HCT116 (cell line): ENCODE measurements around the gene PTPA. TPM values are rescaled to one million over a fixed set of nuclear protein-coding genes. Genes with fewer than 3 reads are reported as not detected.

Source experiments
- CBX3 ChIP-seq: IDR thresholded peaks from 2 replicates; pipeline ENCODE4 v1.6.1; 2012; ENCODE audit warnings: low read depth
- CEBPB ChIP-seq: IDR thresholded peaks from 2 replicates; pipeline ENCODE4 v1.6.1; 2012; ENCODE audit warnings: low read depth
- CTCF ChIP-seq, 3 experiments: fragments of 200-600 bp in 1 of 3; sonication (generic) in 1 of 3; IDR thresholded peaks in 2 of 3; conservative IDR thresholded peaks in 1 of 3; 2 replicates each; pipeline ENCODE4 v1.5.1; 2012 to 2017; ENCODE audit warnings: low read depth in 2 of 3, low read length in 2 of 3, antibody characterized with exemption in 1 of 3, borderline replicate concordance in 1 of 3, control low read depth in 1 of 3, mild to moderate bottlenecking in 1 of 3, mixed read lengths in 1 of 3, mixed run types in 1 of 3, moderate library complexity in 1 of 3; ENCODE audit not compliant: insufficient read depth in 1 of 3
- EGR1 ChIP-seq: IDR thresholded peaks from 2 replicates; pipeline ENCODE4 v1.6.1; 2012; ENCODE audit warnings: low read depth
- MAX ChIP-seq: IDR thresholded peaks from 2 replicates; pipeline ENCODE4 v1.6.1; 2012
- TCF7L2 ChIP-seq: IDR thresholded peaks from 2 replicates; pipeline ENCODE4 v1.7.0; 2011; ENCODE audit warnings: borderline replicate concordance, inconsistent platforms; ENCODE audit not compliant: insufficient read depth, insufficient read length; ENCODE audit errors: extremely low read depth
- YY1 ChIP-seq: IDR thresholded peaks from 2 replicates; pipeline ENCODE4 v1.6.1; 2011; ENCODE audit warnings: low read length, low read depth, moderate library complexity, mild to moderate bottlenecking; ENCODE audit not compliant: insufficient replicate concordance; ENCODE audit errors: extremely low read depth
- ZNF274 ChIP-seq: fragments of 200-500 bp; sonication (Bioruptor generic); IDR thresholded peaks from 2 replicates; pipeline ENCODE4 v1.6.1; 2014; ENCODE audit warnings: mild to moderate bottlenecking, low read depth, low read length, inconsistent platforms
- total RNA-seq: library from RNA; stranded (reverse); gene quantifications from one replicate; pipeline ENCODE4 v1.2.1, GENCODE V29; 2021; ENCODE audit not compliant: unreplicated experiment
- TF ChIP-seq, protein P1 (sequence below): IDR thresholded peaks from 2 replicates; pipeline ENCODE4 v1.6.1; 2011; ENCODE audit warnings: mild to moderate bottlenecking, low read length, moderate library complexity; ENCODE audit not compliant: insufficient replicate concordance; ENCODE audit errors: extremely low read depth

The PTPA gene
- total RNA-seq, 1 experiment from 2014 or later: 177 TPM

DNA sequence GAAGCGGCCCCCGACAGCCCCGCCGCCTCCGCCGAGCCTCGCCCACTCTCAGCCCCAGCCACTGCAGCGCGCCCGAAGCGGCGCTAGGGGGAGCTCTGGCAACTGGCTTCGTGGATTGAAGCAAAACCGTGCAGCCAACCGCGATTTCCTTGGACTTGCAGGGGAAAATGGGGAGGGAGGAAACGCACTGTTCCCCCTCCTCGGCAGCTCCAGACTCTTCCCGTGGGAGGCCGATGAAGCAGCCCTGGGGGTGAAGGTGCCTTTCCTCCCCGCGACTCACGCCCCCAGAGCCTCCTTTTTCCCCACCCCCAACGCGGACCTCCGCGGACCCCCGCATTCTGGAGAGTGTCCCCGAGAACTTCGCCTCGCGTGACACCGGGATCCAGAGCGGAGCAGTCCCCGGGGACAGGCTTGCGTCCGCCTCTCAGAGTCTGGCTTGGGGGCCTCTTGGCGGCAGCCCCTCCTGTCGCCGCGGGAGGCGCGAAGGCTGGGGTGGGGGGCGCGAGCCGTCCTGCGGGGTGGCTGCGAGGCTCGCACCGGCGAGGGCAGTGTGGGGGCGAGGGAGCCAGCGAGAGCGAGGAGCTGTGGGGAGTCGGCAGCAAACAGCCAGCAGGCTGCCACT, 63.0 kb downstream of the PTPA start (continued):
- TF ChIP-seq, protein P1, sequence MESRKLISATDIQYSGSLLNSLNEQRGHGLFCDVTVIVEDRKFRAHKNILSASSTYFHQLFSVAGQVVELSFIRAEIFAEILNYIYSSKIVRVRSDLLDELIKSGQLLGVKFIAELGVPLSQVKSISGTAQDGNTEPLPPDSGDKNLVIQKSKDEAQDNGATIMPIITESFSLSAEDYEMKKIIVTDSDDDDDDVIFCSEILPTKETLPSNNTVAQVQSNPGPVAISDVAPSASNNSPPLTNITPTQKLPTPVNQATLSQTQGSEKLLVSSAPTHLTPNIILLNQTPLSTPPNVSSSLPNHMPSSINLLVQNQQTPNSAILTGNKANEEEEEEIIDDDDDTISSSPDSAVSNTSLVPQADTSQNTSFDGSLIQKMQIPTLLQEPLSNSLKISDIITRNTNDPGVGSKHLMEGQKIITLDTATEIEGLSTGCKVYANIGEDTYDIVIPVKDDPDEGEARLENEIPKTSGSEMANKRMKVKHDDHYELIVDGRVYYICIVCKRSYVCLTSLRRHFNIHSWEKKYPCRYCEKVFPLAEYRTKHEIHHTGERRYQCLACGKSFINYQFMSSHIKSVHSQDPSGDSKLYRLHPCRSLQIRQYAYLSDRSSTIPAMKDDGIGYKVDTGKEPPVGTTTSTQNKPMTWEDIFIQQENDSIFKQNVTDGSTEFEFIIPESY: no peak
- no peak for TF ChIP-seq EGR1
- peak; percentile 64 for TF ChIP-seq YY1
- peak in 2 of 3 experiments; percentile 92 to 97; a peak in 4 of 6 replicates for TF ChIP-seq CTCF (IDR thresholded peaks at IDR 0.05 in 2 of 3, conservative IDR thresholded peaks at IDR 0.05 in 1 of 3; ENCODE audit: borderline replicate concordance in 1 of 3, insufficient read depth in 1 of 3, low read depth in 2 of 3, low read length in 2 of 3)
- TF ChIP-seq ZNF274: no peak
- no peak for TF ChIP-seq CEBPB
- no peak for TF ChIP-seq TCF7L2
- TF ChIP-seq MAX: no peak
- no peak for TF ChIP-seq CBX3
